PC-3 (cell line): Measurements from ENCODE around the gene CBFA2T2. TPM values are rescaled to one million over a fixed set of nuclear protein-coding genes. Genes with fewer than 3 reads are reported as not detected.
"Not testable (repeated sequence)": the region's sequence is repeated elsewhere in the genome, so short reads cannot be mapped to it uniquely, and the experiment has no call there.

Source experiments
- ATAC-seq: fragments of 200-7000 bp; cut with Tn5 transposase; 2 replicates; pipeline ENCODE4 v1.9.1; 2020; ENCODE audit warnings: mild to moderate bottlenecking, moderate library complexity
- BruUV-seq: library from RNA; stranded (reverse); fragments of 400-500 nt; replicated peaks from 2 replicates; lab custom pipeline; 2021; lab: Mats Ljungman, UMichigan
- CTCF ChIA-PET: fragments of 300-600 bp; sonication (Branson Sonifier 250); formaldehyde crosslinking; loops from one replicate; lab custom pipeline; 2022; ENCODE audit warnings: antibody characterized with exemption; lab: Charles Lee
- POLR2A ChIA-PET: fragments of 300-600 bp; sonication (Branson Sonifier 250); formaldehyde crosslinking; loops from one replicate; lab custom pipeline; 2022; ENCODE audit warnings: antibody characterized with exemption; ENCODE audit not compliant: unreplicated experiment; lab: Charles Lee
- DNase-seq: peaks from one replicate; pipeline ENCODE4 v3.0.0-alpha.2; 2015
- H2AFZ ChIP-seq: fragments of 300-600 bp; sonication (generic); 2 replicates; pipeline ENCODE4 v1.6.0; 2016; ENCODE audit warnings: antibody characterized with exemption, low read length
- H3F3A ChIP-seq: fragments of 300-600 bp; sonication (generic); one replicate; pipeline ENCODE4 v1.6.0; 2017; ENCODE audit warnings: antibody characterized with exemption, low read length, control low read depth, mild to moderate bottlenecking; ENCODE audit not compliant: unreplicated experiment
- H3K27ac ChIP-seq: fragments of 300-600 bp; sonication (generic); 2 replicates; pipeline ENCODE4 v1.5.1; 2016; ENCODE audit warnings: mild to moderate bottlenecking, low read length
- H3K27me3 ChIP-seq: fragments of 300-600 bp; sonication (generic); 2 replicates; pipeline ENCODE4 v1.6.1; 2016; ENCODE audit warnings: low read length, mixed read lengths
- H3K36me3 ChIP-seq: fragments of 300-600 bp; sonication (generic); 2 replicates; pipeline ENCODE4 v1.6.1; 2016; ENCODE audit warnings: low read depth, mixed run types, low read length, mixed read lengths
- H3K4me1 ChIP-seq: fragments of 300-600 bp; sonication (generic); 2 replicates; pipeline ENCODE4 v1.5.1; 2016; ENCODE audit warnings: low read length; ENCODE audit not compliant: insufficient read depth
- H3K4me2 ChIP-seq: fragments of 300-600 bp; sonication (generic); 2 replicates; pipeline ENCODE4 v1.6.0; 2016; ENCODE audit warnings: low read length
- H3K4me3 ChIP-seq: fragments of 300-600 bp; sonication (generic); 2 replicates; pipeline ENCODE4 v1.5.1; 2016; ENCODE audit warnings: mild to moderate bottlenecking, low read length, mixed read lengths
- H3K79me2 ChIP-seq: fragments of 300-600 bp; sonication (generic); 2 replicates; pipeline ENCODE4 v1.6.1; 2017; ENCODE audit warnings: low read length, mixed read lengths
- H3K9ac ChIP-seq: fragments of 300-600 bp; sonication (generic); 2 replicates; pipeline ENCODE4 v1.6.0; 2016; ENCODE audit warnings: mild to moderate bottlenecking, low read length
- H3K9me2 ChIP-seq: fragments of 300-600 bp; sonication (generic); replicated peaks from 2 replicates; pipeline ENCODE4 v1.6.1; 2016; ENCODE audit warnings: mixed run types, low read length, mixed read lengths
- H3K9me3 ChIP-seq: fragments of 300-600 bp; sonication (generic); 2 replicates; pipeline ENCODE4 v1.6.1; 2016; ENCODE audit warnings: low read length, mixed read lengths
- H4K20me1 ChIP-seq: fragments of 300-600 bp; sonication (generic); 2 replicates; pipeline ENCODE4 v1.6.1; 2016; ENCODE audit warnings: low read length, mixed read lengths
- CTCF ChIP-seq: fragments of 300-600 bp; sonication (generic); conservative IDR thresholded peaks from 2 replicates; pipeline ENCODE4 v1.5.1; 2017; ENCODE audit warnings: antibody characterized with exemption, low read depth, mild to moderate bottlenecking, low read length
- EZH2 ChIP-seq: fragments of 300-600 bp; sonication (generic); IDR thresholded peaks from one replicate; pipeline ENCODE4 v1.6.1; 2017; ENCODE audit warnings: antibody characterized with exemption, mild to moderate bottlenecking, low read length; ENCODE audit not compliant: unreplicated experiment
- EZH2phosphoT487 ChIP-seq: fragments of 300-600 bp; sonication (generic); IDR thresholded peaks from 2 replicates; pipeline ENCODE4 v1.6.1; 2018; ENCODE audit warnings: mild to moderate bottlenecking, antibody characterized with exemption, low read length, borderline replicate concordance
- intact Hi-C: fragments of 100-400 bp; cut with micrococcal nuclease; formaldehyde crosslinking; loops from 2 replicates; pipeline ENCODE4 v1.9.0; 2023
- total RNA-seq: library from RNA; depleted of rRNA; stranded (reverse); fragments of >200 nt; gene quantifications from 2 replicates; pipeline ENCODE4 v1.2.3, GENCODE V29; 2014

The CBFA2T2 gene
- total RNA-seq, 1 experiment from 2014 or later = 9.7 TPM

- Histone ChIP-seq H3K4me1 (peaks cover 21% of the 10 kb centered on the region), H3K9ac (no peak overlapping the region), H3K9me2 (no peaks in the 10 kb centered on the region), H3K9me3 (no peaks in the 10 kb centered on the region), H4K20me1 (no peaks in the 10 kb centered on the region), H2AFZ (no peak overlapping the region), H3K4me3 (no peak overlapping the region), H3K27me3 (no peaks in the 10 kb centered on the region), H3K36me3 (peaks cover 15% of the 10 kb centered on the region), H3K79me2 (no peaks in the 10 kb centered on the region), H3K4me2 (no peak overlapping the region), H3F3A (no peaks in the 10 kb centered on the region), H3K27ac (no peak overlapping the region)
- ATAC-seq (no peak), DNase-seq (no peak)
- intact Hi-C loops = loop anchor here (5.0 kb wide), 2 partner anchors 83 to 128 kb away; no protein-coding TSS in a partner anchor
- no TSS peak for BruUV-seq
- TF ChIP-seq EZH2phosphoT487 = no peak
- no peak for TF ChIP-seq EZH2
- no peak for TF ChIP-seq CTCF
- ChIA-PET CTCF (no interaction called here), POLR2A (no interaction called here)
Measured at GRCh38 chr20:33645072-33645358, 155.1 kb downstream of the CBFA2T2 start.

- no peaks in the 10 kb centered on the region for H3K27me3 ChIP-seq
- peaks cover 15% of the 10 kb centered on the region for H3K36me3 ChIP-seq
- TF ChIP-seq CTCF (no peak), EZH2 (no peak), EZH2phosphoT487 (no peak)
- H3K4me3 ChIP-seq = no peak overlapping the region
- no peaks in the 10 kb centered on the region for H3K79me2 ChIP-seq
- H3F3A ChIP-seq = no peaks in the 10 kb centered on the region
- peaks cover 21% of the 10 kb centered on the region for H3K4me1 ChIP-seq
- CTCF ChIA-PET = no interaction called here
- POLR2A ChIA-PET = no interaction called here
- H3K4me2 ChIP-seq = no peak overlapping the region
- no peak overlapping the region for H3K27ac ChIP-seq
- H2AFZ ChIP-seq = no peak overlapping the region
- TSS peak; percentile 12 for BruUV-seq
- H4K20me1 ChIP-seq = no peaks in the 10 kb centered on the region
- no peak for DNase-seq
- H3K9me3 ChIP-seq = no peaks in the 10 kb centered on the region
- H3K9me2 ChIP-seq = no peaks in the 10 kb centered on the region
- no peak for ATAC-seq
- intact Hi-C loops = loop anchor here (5.0 kb wide), 2 partner anchors 83 to 128 kb away; no protein-coding TSS in a partner anchor
- H3K9ac ChIP-seq = no peak overlapping the region
Measured at GRCh38 chr20:33645396-33645795, 155.5 kb downstream of the CBFA2T2 start.

DNA sequence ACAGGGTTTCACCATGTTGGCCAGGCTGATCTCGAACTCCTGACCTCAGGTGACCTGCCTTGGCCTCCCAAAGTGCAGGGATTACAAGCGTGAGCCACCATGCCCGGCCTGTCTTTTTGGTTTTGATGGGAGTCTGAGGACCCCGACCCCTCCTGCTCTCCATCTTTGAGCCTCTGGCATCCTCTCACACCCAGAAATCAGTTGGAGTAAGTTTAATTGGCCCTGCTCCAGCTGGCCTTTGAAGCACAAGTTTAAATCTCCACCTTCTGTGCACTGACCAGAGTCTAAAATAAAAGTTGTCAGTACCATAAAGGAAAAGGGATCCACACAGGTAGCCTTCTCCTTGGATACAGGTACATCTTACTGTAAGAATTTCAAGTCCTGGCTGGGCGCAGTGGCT lies 156.3 kb downstream of the CBFA2T2 start:
- Histone ChIP-seq H3F3A (no peaks in the 10 kb centered on the region), H3K4me2 (no peak overlapping the region), H3K4me3 (no peak overlapping the region), H4K20me1 (no peaks in the 10 kb centered on the region), H3K27me3 (no peaks in the 10 kb centered on the region), H3K4me1 (peaks cover 29% of the 10 kb centered on the region), H3K36me3 (peaks cover 15% of the 10 kb centered on the region), H3K79me2 (no peaks in the 10 kb centered on the region), H3K9me3 (no peaks in the 10 kb centered on the region), H3K9me2 (no peaks in the 10 kb centered on the region), H3K27ac (no peak overlapping the region), H2AFZ (no peak overlapping the region), H3K9ac (no peak overlapping the region)
- BruUV-seq = no TSS peak
- CTCF ChIA-PET = no interaction called here
- POLR2A ChIA-PET = no interaction called here
- no peak for TF ChIP-seq EZH2
- no peak for TF ChIP-seq CTCF
- TF ChIP-seq EZH2phosphoT487 = no peak
- intact Hi-C loops = loop anchor here (5.0 kb wide), 2 partner anchors 84 to 129 kb away; no protein-coding TSS in a partner anchor
- no peak for DNase-seq
- no peak for ATAC-seq

DNA sequence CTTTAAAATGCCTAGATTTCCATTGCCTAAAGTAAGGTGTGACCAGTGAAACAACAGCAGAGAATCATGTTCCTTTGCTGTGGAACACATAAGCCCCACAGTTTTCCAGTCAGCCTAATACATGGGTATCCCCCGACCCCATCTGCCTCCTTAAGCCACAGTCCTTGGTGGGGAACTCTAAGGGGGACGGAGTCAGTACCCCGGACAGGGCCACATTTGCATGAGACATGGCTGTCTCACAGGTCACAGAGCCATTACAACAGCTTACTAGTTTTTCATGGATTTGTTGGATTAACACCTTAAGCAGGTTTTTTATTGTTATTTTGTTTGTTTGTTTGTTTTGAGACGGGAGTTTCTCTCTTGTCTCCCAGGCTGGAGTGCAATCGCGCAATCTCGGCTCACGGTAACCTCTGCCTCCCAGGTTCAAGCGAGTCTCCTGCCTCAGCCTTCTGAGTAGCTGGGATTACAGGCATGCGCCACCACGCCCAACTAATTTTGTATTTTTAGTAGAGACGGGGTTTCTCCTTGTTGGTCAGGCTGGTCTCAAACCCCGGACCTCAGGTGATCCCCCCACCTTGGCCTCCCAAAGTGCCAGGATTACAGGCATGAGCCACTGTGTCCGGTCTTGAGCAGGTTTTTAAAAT lies 157.2 kb downstream of the CBFA2T2 start:
- ChIA-PET CTCF (interaction anchor here (0.6 to 1.5 kb wide), 2 partner anchors 21 to 92 kb away, joined by 3 to 12 read pairs; no protein-coding TSS in a partner anchor), POLR2A (interaction anchor here (0.6 to 1.4 kb wide), 5 partner anchors 92 to 273 kb away, joined by 4 to 12 read pairs (median 6); partner anchors contain the start of genes CBFA2T2 and SNTA1)
- H3K4me3 ChIP-seq, H3K79me2 ChIP-seq, H2AFZ ChIP-seq, H3K9me2 ChIP-seq, H3F3A ChIP-seq, ATAC-seq, DNase-seq, H3K27me3 ChIP-seq, H4K20me1 ChIP-seq, H3K9me3 ChIP-seq, H3K27ac ChIP-seq, H3K9ac ChIP-seq: not testable (repeated sequence)
- Histone ChIP-seq H3K4me1 (peaks cover 32% of the 10 kb centered on the region), H3K4me2 (peak overlapping the region; percentile 79), H3K36me3 (peaks cover 15% of the 10 kb centered on the region)
- intact Hi-C loops = loop anchor here (5.0 kb wide), 2 partner anchors 85 to 130 kb away; no protein-coding TSS in a partner anchor
- TSS peak; percentile 61 for BruUV-seq
